ENCODE data around the gene KAT8. TPM values are rescaled to one million over a fixed set of nuclear protein-coding genes. Genes with fewer than 3 reads are reported as not detected.

The KAT8 gene
- polyA plus RNA-seq, 1 experiment = 31.9 TPM

DNA sequence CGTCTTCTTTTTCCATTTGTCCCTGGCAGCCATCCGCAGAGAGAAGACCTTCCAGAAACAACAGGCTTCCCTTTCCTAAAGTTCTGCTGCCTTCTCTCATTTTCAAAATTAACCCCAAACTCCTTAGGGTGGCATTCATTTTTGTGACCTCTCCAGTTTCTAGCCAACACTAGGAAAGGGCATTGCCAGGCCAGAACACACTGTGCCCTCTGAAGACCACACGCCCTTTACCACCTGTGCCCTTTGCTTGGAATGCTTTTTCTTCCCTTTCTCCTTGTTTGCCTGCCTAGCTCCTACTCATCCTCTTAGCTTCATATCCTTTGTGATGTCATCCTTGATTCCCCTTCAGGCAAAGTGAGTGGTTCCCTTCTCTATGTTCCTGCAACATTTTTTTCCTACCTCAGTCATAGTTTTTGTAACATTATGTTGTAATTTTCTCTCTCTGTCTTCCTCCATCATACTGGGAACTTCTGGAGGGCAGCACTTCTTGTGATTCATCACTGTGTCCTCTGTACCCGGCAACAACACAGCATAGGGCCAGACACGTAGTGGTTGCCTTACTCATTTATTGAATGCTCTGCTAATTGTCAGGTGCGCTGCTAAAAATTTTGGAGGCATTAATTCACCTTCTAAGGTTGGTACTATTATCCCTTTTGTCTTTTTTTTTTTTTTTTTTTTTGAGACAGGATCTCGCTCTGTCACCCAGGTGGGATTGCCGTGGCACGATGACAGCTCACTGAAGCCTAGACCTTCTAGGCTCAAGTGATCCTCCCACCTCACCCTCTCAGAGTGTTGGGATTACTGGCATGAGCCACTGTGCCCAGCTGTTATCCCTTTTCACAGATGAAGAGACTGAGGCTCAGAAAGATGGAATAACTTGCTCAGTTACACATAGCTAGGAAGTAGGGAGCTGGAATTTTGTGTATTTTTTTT lies 1.0 kb downstream of the KAT8 start:
- peak overlapping the region; percentile 77 for H3K4me3 ChIP-seq (ENCODE audit: low read depth, low read length)
- CTCF ChIA-PET = interaction anchor here (1.1 to 2.6 kb wide), 3 partner anchors 23 to 165 kb away, joined by 3 to 13 read pairs (median 7); no protein-coding TSS in a partner anchor
- DNase-seq (ENCODE audit: low read depth) = peak; percentile 50
- no peak for TF ChIP-seq CTCF (IDR thresholded peaks at IDR 0.05; ENCODE audit: insufficient read depth, low read depth, low read length)
- H3K27me3 ChIP-seq (ENCODE audit: control insufficient read depth, insufficient read depth, low read length) = no peaks in the 10 kb centered on the region
- H3K36me3 ChIP-seq (ENCODE audit: control insufficient read depth, insufficient read depth, low read length) = peaks cover 13% of the 10 kb centered on the region
- POLR2A ChIA-PET = interaction anchor here (0.6 to 1.6 kb wide), 3 partner anchors 24 to 342 kb away, joined by 3 to 19 read pairs (median 8); no protein-coding TSS in a partner anchor

- no peak for DNase-seq (ENCODE audit: low read depth)
- Histone ChIP-seq H3K27me3 (ENCODE audit: control insufficient read depth, insufficient read depth, low read length) (no peaks in the 10 kb centered on the region), H3K4me3 (ENCODE audit: low read depth, low read length) (no peak overlapping the region), H3K36me3 (ENCODE audit: control insufficient read depth, insufficient read depth, low read length) (peaks cover 13% of the 10 kb centered on the region)
- ChIA-PET POLR2A (no interaction called here), CTCF (interaction anchor here (1.1 kb wide), 1 partner anchor 322 kb away, joined by 3 read pairs; the partner anchor contains the start of gene ZNF843)
- TF ChIP-seq CTCF (IDR thresholded peaks at IDR 0.05; ENCODE audit: insufficient read depth, low read depth, low read length) = no peak
These were observed 2.7 kb downstream of the KAT8 start for GRCh38 chr16:31120129-31120528.

DNA sequence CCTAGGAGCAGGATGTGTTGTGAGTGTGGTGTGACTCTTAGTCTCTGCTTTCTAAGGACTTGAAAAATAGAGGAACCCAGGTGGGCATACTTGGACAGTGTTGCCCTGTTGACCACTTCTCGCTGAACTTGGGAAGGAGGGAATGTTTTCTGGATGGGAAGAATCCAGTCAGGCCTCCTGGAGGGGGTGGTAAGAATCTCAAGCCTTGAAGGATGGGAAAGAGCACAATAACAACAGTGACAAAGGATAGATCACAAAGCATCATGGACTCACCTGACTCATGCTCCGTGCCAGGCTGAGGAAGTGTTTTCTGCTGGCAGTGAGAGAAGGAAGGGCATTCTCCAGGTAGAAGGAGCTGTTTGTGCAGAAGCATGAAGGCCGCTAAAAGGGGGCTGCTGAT lies 8.4 kb downstream of the KAT8 start:
- DNase-seq (ENCODE audit: low read depth) = no peak
- Histone ChIP-seq H3K36me3 (ENCODE audit: control insufficient read depth, insufficient read depth, low read length) (peaks cover 9% of the 10 kb centered on the region), H3K4me3 (ENCODE audit: low read depth, low read length) (no peak overlapping the region), H3K27me3 (ENCODE audit: control insufficient read depth, insufficient read depth, low read length) (no peaks in the 10 kb centered on the region)
- POLR2A ChIA-PET = no interaction called here
- no peak for TF ChIP-seq CTCF (IDR thresholded peaks at IDR 0.05; ENCODE audit: insufficient read depth, low read depth, low read length)
- CTCF ChIA-PET = no interaction called here

DNA sequence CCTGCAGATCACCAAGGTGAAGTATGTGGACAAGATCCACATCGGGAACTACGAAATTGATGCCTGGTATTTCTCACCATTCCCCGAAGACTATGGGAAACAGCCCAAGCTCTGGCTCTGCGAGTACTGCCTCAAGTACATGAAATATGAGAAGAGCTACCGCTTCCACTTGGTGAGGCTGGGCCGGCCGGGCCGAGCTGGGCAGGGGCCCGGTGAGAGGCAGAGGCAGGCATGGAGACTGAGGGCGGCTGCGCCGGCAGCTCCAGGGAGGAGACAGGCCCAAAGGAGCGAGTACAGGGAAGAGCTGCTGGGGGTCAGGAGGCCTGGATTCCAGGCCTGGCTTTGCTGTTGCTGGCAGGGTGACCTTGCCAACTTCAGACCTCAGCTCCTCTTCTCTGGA lies 9.7 kb downstream of the KAT8 start:
- DNase-seq (ENCODE audit: low read depth) = no peak
- Histone ChIP-seq H3K36me3 (ENCODE audit: control insufficient read depth, insufficient read depth, low read length) (peaks cover 6% of the 10 kb centered on the region), H3K27me3 (ENCODE audit: control insufficient read depth, insufficient read depth, low read length) (no peaks in the 10 kb centered on the region), H3K4me3 (ENCODE audit: low read depth, low read length) (no peak overlapping the region)
- CTCF ChIA-PET = interaction anchor here (0.6 to 1.2 kb wide), 3 partner anchors 10 to 316 kb away, joined by 3 read pairs; partner anchors contain the start of genes KAT8 and ZNF843
- POLR2A ChIA-PET = no interaction called here
- TF ChIP-seq CTCF (IDR thresholded peaks at IDR 0.05; ENCODE audit: insufficient read depth, low read depth, low read length) = no peak
